Measurements from ENCODE around the gene NRF1. TPM values are rescaled to one million over a fixed set of nuclear protein-coding genes. Genes with fewer than 3 reads are reported as not detected.
"Not testable (repeated sequence)": the region's sequence is repeated elsewhere in the genome, so short reads cannot be mapped to it uniquely, and the experiment has no call there.

The NRF1 gene
- total RNA-seq: 10 to 100 TPM; 15.6 to 21.7 TPM

DNA sequence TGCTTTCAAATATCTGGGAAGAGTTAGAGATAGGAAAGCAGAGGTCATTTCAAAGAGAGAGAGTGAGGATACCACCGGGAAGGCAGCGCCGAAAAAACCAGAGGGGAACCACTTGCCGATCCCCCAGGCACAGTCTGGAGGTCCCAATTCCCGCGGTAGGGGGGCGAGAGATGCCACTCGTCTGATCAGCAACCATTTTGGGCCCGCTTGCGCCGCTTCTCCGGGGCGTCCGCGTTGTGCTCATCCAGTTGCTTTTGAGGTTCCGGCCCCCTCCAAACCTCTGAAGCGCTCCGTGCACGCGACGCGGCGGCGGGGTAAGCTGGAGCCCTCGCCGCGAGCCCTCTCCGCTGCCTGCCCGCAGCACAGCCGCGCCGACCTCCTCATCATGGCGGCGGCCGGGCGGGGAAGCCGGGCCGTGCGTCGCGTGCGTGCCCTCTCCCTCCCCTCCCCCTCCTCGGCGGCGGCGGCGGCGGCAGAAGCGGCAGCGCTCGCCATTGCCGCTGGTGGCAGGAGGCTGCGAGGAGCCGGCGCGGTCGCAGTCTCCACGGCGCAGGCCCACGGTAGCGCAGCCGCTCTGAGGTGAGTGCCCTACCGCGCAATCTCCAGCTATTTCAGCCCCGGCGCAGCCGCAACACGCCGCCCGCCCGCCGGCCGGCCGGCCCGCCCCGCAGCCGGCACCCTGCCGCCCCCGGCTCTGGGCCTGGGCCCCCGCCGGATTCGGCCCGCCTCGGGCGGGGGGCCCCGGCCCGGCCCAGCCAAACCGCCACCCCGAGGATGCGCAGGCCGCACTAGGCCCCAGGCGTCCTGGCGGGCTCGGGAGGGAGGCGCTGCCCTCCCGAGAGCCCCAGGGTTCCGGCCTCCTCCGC, at the start of gene NRF1:
Gene NRF1, plus strand, starts transcription at position 475 of the 866 bp plus-strand sequence. CDS start 45,632 bp downstream, outside the sequence.
- peaks cover 0 to 5% of the 10 kb centered on the region in 2 donors for H3K9me3 Mint-ChIP-seq
- peaks cover 28 to 32% of the 10 kb centered on the region in 2 donors for H3K36me3 Mint-ChIP-seq
- ATAC-seq: peak; percentile 86 to 92
- peak; percentile 88 to 94 for DNase-seq (ENCODE audit: low spot score in 2 of 2)
- peak within 1 kb of the TSS; percentile 98 to 99 for H3K27ac Mint-ChIP-seq

DNA sequence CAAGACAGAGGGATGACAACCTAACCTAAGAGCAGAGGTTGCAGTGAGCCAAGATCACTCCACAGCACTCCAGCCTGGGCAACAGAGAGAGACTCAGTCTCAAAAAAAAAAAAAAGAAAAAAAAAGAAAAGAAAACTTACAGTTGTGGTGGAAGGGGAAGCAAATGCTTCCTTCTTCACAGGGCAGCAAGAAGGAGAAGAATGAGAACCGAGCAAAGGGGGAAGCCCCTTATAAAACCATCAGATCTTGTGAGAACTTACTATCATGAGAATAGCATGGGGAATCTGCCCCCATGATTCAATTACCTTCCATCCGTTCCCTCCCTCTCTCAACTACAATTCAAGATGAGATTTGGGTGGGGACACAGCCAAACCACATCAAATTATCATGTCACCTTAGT, 45.2 kb upstream of the NRF1 start:
- not testable (repeated sequence) for DNase-seq (ENCODE audit: low spot score in 2 of 2); ATAC-seq; H3K27ac Mint-ChIP-seq
- peaks cover 11 to 14% of the 10 kb centered on the region in 2 donors for H3K9me3 Mint-ChIP-seq
- H3K36me3 Mint-ChIP-seq: peaks cover 8 to 13% of the 10 kb centered on the region in 2 donors

DNA sequence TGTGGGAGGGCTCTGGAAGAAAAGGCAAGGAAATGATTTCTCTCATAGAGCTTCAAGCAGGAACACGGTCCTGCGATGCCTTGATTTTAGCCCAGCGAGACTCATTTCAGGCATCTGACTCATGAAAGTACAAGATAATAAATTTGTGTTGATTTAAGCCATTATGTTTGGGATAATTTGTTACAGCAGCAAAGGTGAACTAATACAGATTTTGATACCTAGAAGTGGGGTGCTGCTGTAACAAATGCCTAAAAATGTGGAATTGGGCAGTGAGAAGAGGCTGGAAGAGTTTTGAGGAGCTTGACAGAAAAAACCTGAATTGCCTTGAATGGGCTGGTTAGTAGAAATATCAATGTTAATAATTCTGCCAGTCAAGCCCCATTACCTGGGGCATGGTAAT, 44.1 kb upstream of the NRF1 start:
- Mint-ChIP-seq H3K36me3 (peaks cover 8 to 13% of the 10 kb centered on the region in 2 donors), H3K9me3 (peaks cover 11 to 14% of the 10 kb centered on the region in 2 donors), H3K27ac (no peak overlapping the region)
- ATAC-seq (no peak), DNase-seq (ENCODE audit: low spot score in 2 of 2) (no peak)

DNA sequence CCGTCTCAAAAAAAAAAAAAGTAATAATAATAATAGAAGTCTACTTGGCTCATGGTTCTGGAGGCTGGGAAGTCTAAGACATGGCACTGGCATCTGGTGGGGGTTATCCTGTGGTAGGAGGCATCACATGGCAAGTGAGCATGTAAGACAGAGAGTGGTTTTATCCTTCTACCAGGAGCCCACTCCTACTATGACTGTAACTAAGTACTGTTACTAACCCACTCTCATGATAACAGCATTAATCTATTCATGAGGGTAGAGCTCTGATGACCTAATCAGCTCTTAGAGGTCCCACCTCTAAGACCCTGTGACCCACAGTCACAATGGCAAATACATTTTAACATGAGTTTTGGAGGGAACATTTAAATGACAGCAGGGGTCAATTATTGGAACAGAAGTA, 43.3 kb upstream of the NRF1 start:
- H3K36me3 Mint-ChIP-seq: peaks cover 8 to 13% of the 10 kb centered on the region in 2 donors
- no peak for DNase-seq (ENCODE audit: low spot score in 2 of 2)
- ATAC-seq: peak; percentile 29 to 58
- peaks cover 11 to 14% of the 10 kb centered on the region in 2 donors for H3K9me3 Mint-ChIP-seq
- no peak overlapping the region for H3K27ac Mint-ChIP-seq

DNA sequence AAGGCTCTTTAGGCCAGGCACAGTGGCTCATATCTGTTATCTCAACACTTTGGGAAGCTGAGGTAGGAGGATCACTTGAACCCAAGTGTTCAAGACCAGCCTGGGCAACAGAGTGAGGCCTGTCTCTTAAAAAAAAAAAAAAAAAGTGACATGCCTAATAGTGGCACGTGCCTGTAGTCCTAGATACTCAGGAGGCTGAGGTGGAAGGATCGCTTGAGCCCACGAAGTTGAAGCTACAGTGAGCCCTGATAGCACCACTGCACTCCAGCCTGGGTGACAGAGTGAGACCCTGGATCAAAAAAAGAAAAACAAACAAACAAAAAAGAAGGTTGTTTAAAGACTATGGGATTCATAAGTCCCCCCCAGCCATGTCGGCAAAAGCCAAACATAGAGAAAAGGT, 42.2 kb upstream of the NRF1 start:
- H3K9me3 Mint-ChIP-seq: peaks cover 11 to 14% of the 10 kb centered on the region in 2 donors
- DNase-seq (ENCODE audit: low spot score in 2 of 2) (no peak), ATAC-seq (no peak)
- H3K27ac Mint-ChIP-seq: no peak overlapping the region
- peaks cover 8 to 13% of the 10 kb centered on the region in 2 donors for H3K36me3 Mint-ChIP-seq

DNA sequence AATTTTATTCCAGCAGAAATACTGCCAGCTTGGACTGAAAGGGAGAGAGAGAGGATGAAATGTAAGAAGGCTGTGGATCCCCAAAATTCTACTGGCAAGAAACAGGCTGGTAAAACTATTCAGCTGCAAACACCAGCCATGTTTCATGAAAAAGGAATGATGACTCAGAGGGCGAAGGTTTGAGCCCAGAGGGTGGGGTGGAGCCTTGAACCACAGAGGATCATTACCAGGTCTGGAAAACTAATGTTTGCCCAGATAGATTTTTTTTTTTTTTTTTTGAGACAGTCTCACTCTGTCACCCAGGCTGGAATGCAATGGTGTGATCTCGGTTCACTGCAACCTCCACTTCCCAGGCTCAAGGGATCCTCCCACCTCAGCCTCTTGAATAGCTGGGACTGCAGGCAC, 41.7 kb upstream of the NRF1 start:
- H3K27ac Mint-ChIP-seq: no peak overlapping the region
- ATAC-seq: no peak
- H3K36me3 Mint-ChIP-seq: peaks cover 8 to 13% of the 10 kb centered on the region in 2 donors

DNA sequence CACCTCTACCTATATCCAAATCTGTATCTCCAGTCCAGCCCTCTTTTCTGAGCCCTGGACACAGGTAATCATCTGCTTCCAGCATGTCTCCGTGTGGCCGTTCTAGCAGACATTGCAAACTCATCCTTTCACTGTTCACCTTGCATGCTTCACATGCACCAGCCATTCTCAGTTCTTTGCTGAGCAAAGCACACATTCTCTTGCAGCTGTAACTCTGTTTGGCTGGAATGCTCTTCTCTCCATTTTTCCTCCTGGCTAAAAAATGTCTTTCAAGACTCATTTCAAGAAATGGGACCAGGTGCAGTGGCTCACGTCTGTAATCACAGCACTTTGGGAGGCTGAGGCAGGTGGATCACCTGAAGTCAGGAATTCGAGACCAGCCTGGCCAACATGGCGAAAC, 40.3 kb upstream of the NRF1 start:
- DNase-seq (ENCODE audit: low spot score in 2 of 2) (no peak), ATAC-seq (no peak)
- Mint-ChIP-seq H3K27ac (no peak overlapping the region), H3K9me3 (peaks cover 13 to 17% of the 10 kb centered on the region in 2 donors), H3K36me3 (peaks cover 11 to 17% of the 10 kb centered on the region in 2 donors)

More for the DNA sequence above, 41.7 kb upstream of the NRF1 start:
- peaks cover 11 to 14% of the 10 kb centered on the region in 2 donors for H3K9me3 Mint-ChIP-seq
- no peak for DNase-seq (ENCODE audit: low spot score in 2 of 2)

DNA sequence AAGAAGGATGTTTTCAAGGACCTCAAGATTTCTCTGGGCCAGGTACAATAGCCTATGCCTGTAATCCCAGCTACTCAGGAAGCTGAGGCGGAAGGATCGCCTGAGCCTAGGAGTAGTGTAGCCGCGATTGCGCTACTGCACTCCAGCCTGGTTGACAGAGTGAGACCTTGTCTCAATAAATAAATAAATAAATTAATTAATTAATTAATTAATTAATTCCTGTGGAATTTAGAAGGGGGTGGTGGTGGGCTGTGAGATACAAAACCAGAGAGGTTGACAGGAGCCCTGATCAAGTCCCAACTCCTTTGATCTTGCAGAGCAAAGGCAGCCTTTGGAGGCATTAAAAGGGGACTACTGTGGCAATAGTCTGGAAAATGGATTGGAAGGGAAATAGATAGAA, 39.3 kb upstream of the NRF1 start:
- DNase-seq (ENCODE audit: low spot score in 2 of 2) (no peak), ATAC-seq (no peak)
- Mint-ChIP-seq H3K9me3 (peaks cover 12 to 17% of the 10 kb centered on the region in 2 donors), H3K27ac (no peak overlapping the region), H3K36me3 (peaks cover 12 to 16% of the 10 kb centered on the region in 2 donors)

DNA sequence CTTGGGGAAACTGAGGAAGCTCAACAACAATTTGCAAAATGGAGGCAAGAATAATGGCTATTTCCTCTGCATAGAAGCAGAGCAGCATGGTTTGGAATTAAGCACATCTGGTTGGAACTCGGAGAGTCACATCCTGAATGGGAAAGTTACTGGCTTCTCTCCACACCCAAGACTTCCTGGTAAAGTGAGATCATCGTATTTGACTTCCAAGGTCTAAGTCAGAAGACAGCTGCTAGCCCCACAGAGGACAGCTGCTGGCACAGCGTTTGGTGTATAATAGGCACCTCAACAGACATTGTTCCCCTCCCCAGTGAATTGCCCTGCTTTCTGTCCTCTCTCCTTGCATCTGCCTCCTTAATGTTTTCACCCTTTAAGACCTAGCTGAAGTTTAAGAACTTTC, 37.0 kb upstream of the NRF1 start:
- Mint-ChIP-seq H3K27ac (no peak overlapping the region), H3K36me3 (peaks cover 17 to 19% of the 10 kb centered on the region in 2 donors), H3K9me3 (peaks cover 4 to 12% of the 10 kb centered on the region in 2 donors)
- DNase-seq (ENCODE audit: low spot score in 2 of 2) (no peak), ATAC-seq (no peak)

DNA sequence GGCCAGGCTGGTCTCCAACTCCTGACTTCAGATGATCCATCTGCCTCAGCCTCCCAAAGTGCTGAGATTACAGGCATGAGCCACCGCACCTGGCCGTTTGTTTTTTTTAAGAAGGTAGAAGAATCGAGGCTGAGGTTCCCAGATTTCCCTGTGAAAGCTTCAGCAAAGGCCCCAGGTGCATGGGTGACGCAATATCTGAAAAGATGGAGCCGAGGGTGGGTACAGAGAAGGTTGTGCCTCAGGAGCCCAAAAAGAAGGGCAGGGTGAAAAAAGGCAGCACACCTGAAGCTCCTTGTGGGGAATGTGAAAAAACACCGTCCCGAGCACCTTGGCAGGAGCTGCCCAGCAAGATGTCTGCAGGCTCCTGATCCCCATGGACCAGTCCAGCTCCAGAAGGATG, 35.8 kb upstream of the NRF1 start:
- DNase-seq (ENCODE audit: low spot score in 2 of 2): no peak
- Mint-ChIP-seq H3K36me3 (peaks cover 17 to 19% of the 10 kb centered on the region in 2 donors), H3K27ac (no peak overlapping the region), H3K9me3 (peaks cover 4 to 12% of the 10 kb centered on the region in 2 donors)
- ATAC-seq: no peak

DNA sequence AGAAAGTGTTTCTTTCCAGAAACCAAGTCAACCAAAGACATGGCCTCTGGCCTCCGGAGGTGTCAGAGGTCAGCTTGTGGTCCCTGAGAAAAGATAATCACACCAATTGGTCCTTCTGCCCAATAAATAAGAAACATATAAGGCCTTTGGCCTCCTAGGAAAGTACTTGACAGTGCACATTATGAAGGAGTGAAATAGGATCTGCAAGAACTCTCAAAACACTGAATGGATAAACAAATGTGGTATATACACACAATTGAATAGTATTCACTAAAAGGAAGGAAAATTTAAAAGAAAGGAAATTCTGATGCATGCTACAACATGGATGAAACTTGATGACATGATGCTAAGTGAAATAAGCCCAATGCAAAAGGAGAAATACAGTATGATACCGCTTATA, 35.4 kb upstream of the NRF1 start:
- Mint-ChIP-seq H3K36me3 (peaks cover 17 to 19% of the 10 kb centered on the region in 2 donors), H3K27ac (no peak overlapping the region), H3K9me3 (peaks cover 4 to 12% of the 10 kb centered on the region in 2 donors)
- DNase-seq (ENCODE audit: low spot score in 2 of 2) (no peak), ATAC-seq (no peak)

DNA sequence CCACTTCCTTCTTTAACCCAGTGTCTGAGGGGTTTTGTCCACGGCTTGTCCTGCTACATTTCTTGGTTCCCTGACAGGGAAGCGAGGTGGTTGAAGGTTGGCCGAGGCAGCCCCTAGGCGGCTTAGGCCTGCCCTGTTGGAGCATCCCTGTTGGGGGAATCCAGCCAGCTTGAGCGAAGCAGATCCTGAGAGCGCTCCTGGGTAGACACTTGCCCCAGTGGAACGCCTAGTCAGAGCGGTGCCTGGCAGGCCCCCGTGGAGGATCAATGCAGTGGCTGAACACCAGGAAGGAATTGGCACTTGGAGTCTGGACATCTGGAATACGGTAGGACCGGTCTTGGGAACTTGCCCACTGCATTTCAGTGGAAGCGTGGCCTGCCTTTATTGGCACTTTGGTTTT, 32.7 kb upstream of the NRF1 start:
- peaks cover 4 to 12% of the 10 kb centered on the region in 2 donors for H3K9me3 Mint-ChIP-seq
- H3K27ac Mint-ChIP-seq: no peak overlapping the region
- DNase-seq (ENCODE audit: low spot score in 2 of 2) (no peak), ATAC-seq (no peak)
- H3K36me3 Mint-ChIP-seq: peaks cover 17 to 19% of the 10 kb centered on the region in 2 donors

DNA sequence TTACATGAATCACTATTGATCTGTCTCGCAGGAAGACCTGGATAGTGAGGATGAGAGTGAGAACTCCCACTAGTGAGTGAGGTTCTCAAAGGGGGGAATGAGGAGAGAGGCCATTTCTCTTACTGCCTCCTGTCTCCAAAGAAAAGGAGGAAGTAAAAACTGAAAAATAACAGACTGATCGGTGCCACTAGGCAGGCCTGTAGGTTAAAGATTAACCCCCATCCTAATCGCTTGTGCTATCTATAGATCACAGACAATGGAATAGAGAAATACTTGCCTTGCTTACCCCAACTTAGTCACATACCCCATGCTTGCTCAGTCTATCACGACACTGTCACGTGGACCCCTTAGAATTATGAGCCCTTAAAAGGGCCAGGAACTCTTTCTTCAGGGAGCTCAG, 25.3 kb upstream of the NRF1 start:
- not testable (repeated sequence) for ATAC-seq; DNase-seq (ENCODE audit: low spot score in 2 of 2); H3K27ac Mint-ChIP-seq
- H3K9me3 Mint-ChIP-seq: peaks cover 10 to 16% of the 10 kb centered on the region in 2 donors
- peaks cover 0 to 22% of the 10 kb centered on the region in 2 donors for H3K36me3 Mint-ChIP-seq

DNA sequence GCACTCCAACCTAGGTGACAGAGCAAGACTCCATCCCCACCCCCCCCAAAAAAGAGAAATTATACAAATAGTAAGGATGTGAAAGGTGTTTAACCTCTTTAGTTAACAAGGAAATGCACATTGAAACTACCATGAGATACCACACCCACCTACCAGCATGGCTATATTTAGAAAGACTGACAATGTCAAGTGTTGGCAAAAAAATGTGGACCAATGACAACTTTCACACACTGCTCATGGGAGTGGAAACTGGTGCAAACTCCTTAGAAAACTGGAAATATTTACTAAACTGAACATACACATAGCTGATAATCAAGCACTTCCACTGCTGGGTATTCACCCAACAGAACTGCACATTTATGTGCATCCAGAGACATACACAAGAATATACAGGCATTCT, 23.3 kb upstream of the NRF1 start:
- H3K27ac Mint-ChIP-seq: no peak overlapping the region
- no peak for DNase-seq (ENCODE audit: low spot score in 2 of 2)
- ATAC-seq: no peak
- peaks cover 0 to 22% of the 10 kb centered on the region in 2 donors for H3K36me3 Mint-ChIP-seq
- H3K9me3 Mint-ChIP-seq: peaks cover 10 to 16% of the 10 kb centered on the region in 2 donors

DNA sequence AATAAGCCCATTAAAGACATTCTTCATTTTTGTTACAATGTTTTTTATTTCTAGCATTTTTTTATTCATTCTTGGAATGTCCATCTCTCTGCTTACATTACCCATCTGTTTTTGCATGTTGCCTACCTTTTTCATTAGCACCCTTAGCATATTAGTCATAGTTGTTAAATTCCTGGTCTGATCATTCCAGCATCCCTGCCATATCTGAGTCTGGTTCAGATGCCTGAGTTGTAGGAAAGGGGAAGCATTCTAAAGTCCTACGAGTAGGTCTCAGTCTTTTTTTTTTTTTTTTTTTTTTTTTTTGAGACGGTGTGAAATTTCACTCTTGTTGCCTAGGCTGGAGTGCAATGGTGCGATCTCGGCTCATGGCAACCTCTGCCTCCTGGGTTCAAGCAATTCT, 19.7 kb upstream of the NRF1 start:
- no peak for DNase-seq (ENCODE audit: low spot score in 2 of 2)
- Mint-ChIP-seq H3K27ac (no peak overlapping the region), H3K36me3 (peaks cover 0 to 4% of the 10 kb centered on the region in 2 donors), H3K9me3 (peaks cover 3% of the 10 kb centered on the region in 2 donors)
- ATAC-seq: no peak

DNA sequence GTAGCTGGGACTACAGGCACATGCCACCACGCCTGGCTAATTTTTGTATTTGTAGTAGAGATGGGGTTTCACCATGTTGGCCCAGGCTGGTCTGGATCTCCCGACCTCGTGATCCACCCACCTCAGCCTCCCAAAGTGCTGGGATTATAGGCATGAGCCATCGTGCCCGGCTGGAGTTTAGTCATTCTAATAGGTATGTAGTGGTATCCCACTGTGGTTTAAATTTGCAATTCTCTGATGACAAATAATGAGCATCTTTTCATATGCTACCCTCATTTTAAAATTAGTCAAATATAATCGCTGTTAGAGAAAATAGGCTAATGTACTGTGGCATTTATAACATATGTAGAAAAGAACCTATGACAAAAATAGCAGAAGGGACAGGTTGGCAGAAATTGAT, 15.1 kb upstream of the NRF1 start:
- not testable (repeated sequence) for H3K9me3 Mint-ChIP-seq; H3K36me3 Mint-ChIP-seq; ATAC-seq; H3K27ac Mint-ChIP-seq; DNase-seq (ENCODE audit: low spot score in 2 of 2)

DNA sequence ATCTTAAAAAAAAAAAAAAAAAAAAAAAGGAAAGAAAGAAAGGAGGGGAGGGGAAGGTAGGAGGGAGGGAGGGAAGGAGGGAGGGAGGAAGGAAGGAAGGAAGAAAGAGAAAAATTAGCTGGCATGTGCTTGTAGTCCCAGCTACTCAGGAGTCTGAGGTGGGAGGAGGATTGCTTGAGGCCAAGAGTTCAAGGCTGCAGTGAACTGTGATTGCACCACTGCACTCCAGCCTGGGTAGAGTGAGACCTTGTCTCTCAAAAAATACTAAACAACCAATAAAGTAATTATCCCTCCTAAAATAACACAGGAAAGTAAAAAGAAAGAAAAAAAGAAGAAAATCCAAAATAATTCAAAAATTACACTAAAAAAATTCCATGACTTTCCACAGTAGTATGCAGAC, 13.8 kb upstream of the NRF1 start:
- Mint-ChIP-seq H3K27ac (no peak overlapping the region), H3K36me3 (no peaks in the 10 kb centered on the region), H3K9me3 (no peaks in the 10 kb centered on the region)
- DNase-seq (ENCODE audit: low spot score in 2 of 2): no peak
- ATAC-seq: no peak

DNA sequence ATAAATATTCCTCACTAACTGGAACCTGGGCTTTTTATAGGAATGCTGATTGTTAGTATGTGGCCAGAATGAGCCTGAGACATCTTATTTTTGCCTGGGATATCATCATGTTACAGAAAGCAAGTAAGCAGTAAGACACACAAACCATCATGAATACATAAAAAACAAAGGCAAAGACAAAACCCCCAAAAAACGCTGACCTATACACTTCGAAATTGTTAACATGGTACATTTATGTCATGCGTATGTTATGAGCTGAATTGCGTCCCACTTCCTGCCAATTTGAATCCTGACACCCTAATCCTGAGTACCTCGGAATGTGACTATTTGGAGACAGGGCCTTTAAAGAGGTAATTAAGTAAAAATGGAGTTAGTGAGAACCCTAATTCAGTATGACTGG, 12.3 kb upstream of the NRF1 start:
- DNase-seq (ENCODE audit: low spot score in 2 of 2) (no peak), ATAC-seq (no peak)
- Mint-ChIP-seq H3K27ac (no peak overlapping the region), H3K9me3 (no peaks in the 10 kb centered on the region), H3K36me3 (no peaks in the 10 kb centered on the region)

Measured in activated naive CD4-positive, alpha-beta T cell treated with anti-CD3 and anti-CD28 coated beads, Interleukin-2, amount 50 U/mL, for 72 hours (primary cell).